GM04503 (cell line): ENCODE results near the gene RASA3.
"Not testable (repeated sequence)": the region's sequence is repeated elsewhere in the genome, so short reads cannot be mapped to it uniquely, and the experiment has no call there.

ENCODE experiments used
- DNase-seq: peaks from one replicate; pipeline ENCODE4 v3.0.0-alpha.2; 2012; ENCODE audit warnings: low read depth

RASA3 gene

DNA sequence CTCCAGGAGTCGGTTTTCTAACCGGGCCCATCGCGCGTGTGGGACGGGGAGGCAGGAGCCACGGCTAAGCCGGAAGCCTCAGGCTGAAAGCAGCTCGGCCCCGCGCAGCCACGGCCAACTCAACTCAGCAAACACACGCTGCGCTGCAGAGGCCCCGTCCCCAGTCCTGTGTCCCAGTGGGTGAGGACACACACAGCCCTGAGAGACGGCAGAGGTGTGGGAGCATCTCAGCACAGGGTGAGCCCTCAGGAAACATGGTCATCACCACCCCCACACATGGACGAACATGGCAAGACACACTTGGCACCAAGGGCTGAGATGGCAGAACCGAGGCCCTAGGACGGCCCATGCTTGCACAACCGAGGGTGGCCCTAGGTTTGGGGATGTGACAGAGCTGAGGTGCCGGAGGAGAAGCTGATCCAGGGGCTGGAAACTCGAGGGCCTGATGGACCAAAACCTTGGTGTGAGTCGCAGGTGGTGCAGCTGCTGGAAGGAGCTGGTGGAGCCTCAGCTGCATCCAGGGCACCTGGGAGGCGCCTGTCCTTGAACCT is 129.6 kb downstream of the RASA3 start:
- no peak for DNase-seq

GRCh38 chr13:114002009-114002544 is 130.3 kb downstream of the RASA3 start:
- no peak for DNase-seq

- DNase-seq: no peak
These were observed 131.0 kb downstream of the RASA3 start for GRCh38 chr13:114001331-114002008.

DNA sequence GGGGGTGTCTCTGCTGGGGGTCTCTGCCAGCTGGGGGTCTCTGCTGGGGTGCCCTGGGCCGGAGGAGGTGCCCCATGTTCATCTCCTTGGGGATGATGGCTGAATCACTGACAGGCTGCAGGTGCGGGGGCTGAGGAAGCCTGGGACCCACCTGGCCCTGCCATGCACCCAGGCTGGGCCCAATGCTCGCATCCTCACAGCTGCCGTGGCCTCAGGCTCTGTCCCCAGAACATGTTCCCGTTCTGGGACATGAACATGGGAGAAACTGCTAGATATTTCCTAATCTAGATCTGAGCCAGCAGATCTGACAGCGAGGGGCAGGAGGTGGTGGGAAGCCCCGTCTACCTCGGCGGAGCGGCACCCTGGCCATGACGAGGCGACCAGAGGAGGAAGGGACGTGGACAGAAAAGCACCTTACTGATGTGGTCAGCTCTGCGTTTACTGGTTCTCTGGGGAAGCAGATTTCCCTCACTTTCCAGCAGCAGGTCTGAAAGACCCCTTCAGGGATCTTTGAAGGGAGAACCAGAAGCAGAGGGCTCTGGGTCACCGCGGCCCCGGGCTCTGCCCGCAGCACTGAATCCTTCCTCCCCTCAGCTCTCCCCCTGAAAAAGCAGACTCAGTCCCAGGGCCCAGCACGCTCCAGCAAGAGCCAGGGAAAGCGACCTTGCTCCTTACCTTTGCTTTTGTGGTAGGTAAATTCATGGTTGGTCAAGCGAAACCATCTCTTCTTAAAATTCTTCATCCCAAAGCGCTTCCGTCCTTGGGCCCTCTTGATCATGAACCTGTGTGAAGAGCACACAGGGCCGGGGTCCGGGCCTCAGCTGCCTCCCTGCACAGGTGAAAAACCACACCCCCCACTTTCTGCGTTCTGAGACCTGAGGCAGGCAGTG is 132.0 kb downstream of the RASA3 start:
- no peak for DNase-seq

DNA sequence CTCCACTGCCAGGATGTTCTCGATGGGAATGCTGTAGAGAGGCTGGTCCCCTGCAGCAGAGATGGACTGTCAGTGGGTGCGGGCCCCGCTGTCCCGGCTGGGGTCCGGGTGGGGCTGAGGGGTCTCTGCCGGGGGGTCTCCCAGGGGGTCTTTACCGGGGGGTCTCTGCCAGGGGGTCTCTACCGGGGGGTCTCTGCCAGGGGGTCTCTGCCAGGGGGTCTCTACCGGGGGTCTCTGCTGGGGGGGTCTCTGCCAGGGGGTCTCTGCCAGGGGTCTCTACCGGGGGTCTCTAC is 132.9 kb downstream of the RASA3 start:
- no peak for DNase-seq

- no peak for DNase-seq
These were observed 133.4 kb downstream of the RASA3 start for GRCh38 chr13:113998781-113999617.

GRCh38 chr13:113997845-113998751 is 134.3 kb downstream of the RASA3 start:
- DNase-seq: no peak

DNA sequence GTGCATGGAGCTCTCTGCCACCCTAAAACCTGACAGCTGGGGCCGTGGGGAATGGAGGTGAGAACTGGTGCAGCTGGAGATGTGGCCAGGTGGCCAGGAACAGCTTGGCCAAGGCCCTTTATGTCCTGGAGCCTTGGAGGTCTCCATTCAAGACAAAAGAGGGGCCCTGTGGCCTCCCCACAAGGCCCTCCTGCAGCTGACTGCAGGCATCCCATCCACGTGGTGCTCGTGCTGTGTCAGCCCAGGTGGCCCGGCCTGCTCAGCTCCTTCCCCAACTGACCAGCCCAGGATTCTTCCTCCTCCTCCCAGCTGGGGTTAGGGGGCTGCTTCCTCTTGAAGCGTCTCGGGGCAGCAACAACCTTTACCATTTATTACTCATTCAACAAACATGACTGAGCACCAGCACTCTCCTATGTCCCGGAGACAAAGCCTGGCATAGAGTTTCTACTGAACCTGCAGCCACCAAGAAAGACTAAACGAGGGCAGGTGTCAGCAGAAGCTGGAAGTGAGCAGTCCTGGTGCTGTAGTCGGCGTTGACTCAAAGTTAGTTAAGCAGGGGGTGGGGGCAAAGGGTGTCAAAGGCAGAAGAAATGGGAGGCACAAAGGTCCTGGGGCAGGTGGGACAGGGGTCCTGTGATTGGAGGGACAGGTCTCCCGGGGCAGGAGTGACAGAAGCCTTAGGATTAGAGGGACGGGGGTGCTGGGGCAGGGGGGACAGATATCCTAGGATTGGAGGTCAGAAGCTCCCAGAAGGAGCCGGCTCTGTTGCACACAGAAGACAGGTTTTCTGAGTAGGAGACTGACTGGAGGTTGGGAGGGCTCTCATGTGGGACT is 135.3 kb downstream of the RASA3 start:
- no peak for DNase-seq

- no peak for DNase-seq
These were observed 136.1 kb downstream of the RASA3 start for GRCh38 chr13:113996081-113996911.

GRCh38 chr13:113995051-113995601 is 137.3 kb downstream of the RASA3 start:
- DNase-seq: no peak

- DNase-seq: no peak
These were observed 140.0 kb downstream of the RASA3 start for GRCh38 chr13:113992276-113993005.

GRCh38 chr13:113991676-113992179 is 140.7 kb downstream of the RASA3 start:
- no peak for DNase-seq

DNA sequence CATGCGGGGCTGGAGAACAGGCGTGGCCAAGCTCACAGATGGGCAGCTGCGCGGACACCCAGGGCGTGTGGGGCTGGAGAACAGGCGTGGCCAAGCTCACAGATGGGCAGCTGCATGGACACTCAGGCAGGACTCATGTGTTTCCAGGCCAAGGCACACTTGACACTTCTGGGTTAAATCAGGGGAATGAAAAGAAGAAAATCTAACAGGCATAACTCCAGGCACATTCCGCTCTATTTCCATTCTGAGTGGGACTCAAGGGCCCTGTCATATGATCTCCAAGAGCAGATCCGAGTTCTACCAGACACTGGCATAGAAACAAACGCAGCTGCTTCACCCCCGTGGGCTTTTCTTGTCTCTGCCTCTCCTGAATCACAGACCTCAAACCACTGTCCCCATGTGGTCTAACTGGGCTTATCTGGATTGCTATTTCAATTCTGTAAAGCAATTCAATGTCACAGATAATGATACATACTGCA is 141.2 kb downstream of the RASA3 start:
- DNase-seq: no peak

- DNase-seq: no peak
These were observed 142.0 kb downstream of the RASA3 start for GRCh38 chr13:113990321-113990837.

DNA sequence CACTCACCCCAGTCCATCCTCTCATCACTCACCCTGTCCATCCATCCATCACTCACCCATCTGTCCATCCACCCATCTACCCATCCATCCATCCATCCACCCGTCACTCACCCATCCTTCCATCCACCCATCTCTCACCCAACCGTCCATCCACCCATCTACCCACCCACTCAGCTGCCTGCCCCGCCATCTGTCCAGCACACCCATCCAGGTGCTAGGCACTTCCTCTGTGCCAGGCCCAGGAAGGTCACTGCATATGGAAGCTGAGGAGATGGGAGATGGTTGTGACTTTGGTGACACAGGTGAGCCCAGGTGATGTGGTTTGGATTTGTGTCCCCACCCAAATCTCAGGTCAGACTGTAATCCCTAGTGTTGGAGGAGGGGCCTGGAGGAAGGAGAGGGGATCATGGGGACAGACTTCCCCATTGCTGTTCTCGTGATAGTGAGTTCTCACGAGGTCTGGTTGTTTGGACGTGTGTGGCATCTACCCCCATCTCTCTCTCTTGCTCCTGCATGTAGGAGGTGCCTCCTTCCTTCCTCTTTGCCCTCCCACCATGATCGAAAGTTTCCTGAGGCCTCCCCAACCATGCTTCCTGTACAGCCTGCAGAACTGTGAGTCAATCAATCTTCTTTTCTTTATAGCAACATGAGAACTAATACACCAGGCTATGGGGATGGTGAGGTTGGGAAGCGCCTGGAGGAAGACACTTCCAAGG is 142.7 kb downstream of the RASA3 start:
- no peak for DNase-seq

- DNase-seq: not testable (repeated sequence)
These were observed 143.6 kb downstream of the RASA3 start for GRCh38 chr13:113988859-113989258.

- DNase-seq: no peak
These were observed 150.1 kb downstream of the RASA3 start for GRCh38 chr13:113982296-113982661.
